HCT116 (cell line): ENCODE results near the gene GRM8. TPM values are rescaled to one million over a fixed set of nuclear protein-coding genes. Genes with fewer than 3 reads are reported as not detected.

Experiments used
- ATAC-seq: fragments of 200-7000 bp; cut with Tn5 transposase; 2 replicates; pipeline ENCODE4 v1.9.1; 2020; ENCODE audit warnings: mild to moderate bottlenecking, moderate library complexity
- BruUV-seq: library from RNA; stranded (reverse); fragments of 400-500 nt; replicated peaks from 2 replicates; lab custom pipeline; 2021; lab: Mats Ljungman, UMichigan
- CTCF ChIA-PET: fragments of 300-600 bp; sonication (Branson Sonifier 250); formaldehyde crosslinking; loops from one replicate; lab custom pipeline; 2021; ENCODE audit warnings: antibody characterized with exemption; lab: Charles Lee
- POLR2A ChIA-PET: fragments of 300-600, 350-600 bp; sonication (Branson Sonifier 250); formaldehyde crosslinking; loops from one replicate; lab custom pipeline; 2021; ENCODE audit warnings: antibody characterized with exemption; lab: Charles Lee
- RAD21 ChIA-PET, 2 experiments: fragments of 300-600 bp; sonication (Branson Sonifier 250); formaldehyde crosslinking; loops; one replicate each; lab custom pipeline; 2023; ENCODE audit warnings: low total read pairs in 2 of 2; ENCODE audit not compliant: uncharacterized antibody in 2 of 2, unreplicated experiment in 2 of 2, low non-redundant PET in 1 of 2; lab: Charles Lee
- DNase-seq: peaks from one replicate; pipeline ENCODE4 v3.0.0-alpha.2; 2010; ENCODE audit warnings: low read depth, low spot score
- H2AFZ ChIP-seq: fragments of 200-600 bp; shearing (Covaris generic), sonication (generic); 2 replicates; pipeline ENCODE4 v1.6.1; 2017; ENCODE audit warnings: low read depth, mixed run types, mixed read lengths, antibody characterized with exemption, low read length; ENCODE audit not compliant: poor library complexity, severe bottlenecking
- H3K27ac ChIP-seq: 2 replicates; pipeline ENCODE4 v1.5.1; 2012; ENCODE audit warnings: low read depth, low read length
- H3K27me3 ChIP-seq: fragments of 200-600 bp; sonication (generic); 2 replicates; pipeline ENCODE4 v1.6.1; 2016; ENCODE audit warnings: mixed run types, low read length, mixed read lengths; ENCODE audit not compliant: insufficient read depth
- H3K36me3 ChIP-seq, 2 experiments: fragments of 200-500 bp in 1 of 2; fragments of 200-600 bp in 1 of 2; sonication (Bioruptor generic) in 1 of 2; sonication (generic) in 1 of 2; 2 replicates each; pipeline versions ENCODE4 v1.5.1 to v1.6.1; 2014 to 2016; ENCODE audit warnings: low read length in 2 of 2, inconsistent platforms in 1 of 2, mixed read lengths in 1 of 2, mixed run types in 1 of 2; ENCODE audit not compliant: insufficient read depth in 2 of 2, control insufficient read depth in 1 of 2
- H3K4me1 ChIP-seq, 2 experiments: fragments of 200-600 bp in 1 of 2; sonication (generic) in 1 of 2; 2 replicates each; pipeline versions ENCODE4 v1.5.1 to v1.6.1; 2012 to 2017; ENCODE audit warnings: low read length in 2 of 2, inconsistent platforms in 1 of 2, mild to moderate bottlenecking in 1 of 2, mixed read lengths in 1 of 2, mixed run types in 1 of 2, moderate library complexity in 1 of 2; ENCODE audit not compliant: insufficient read depth in 2 of 2, control insufficient read depth in 1 of 2
- H3K4me2 ChIP-seq: fragments of 200-600 bp; sonication (generic); 2 replicates; pipeline ENCODE4 v1.6.1; 2017; ENCODE audit warnings: mixed run types, low read length, mixed read lengths
- H3K4me3 ChIP-seq, 2 experiments: fragments of 200-600 bp in 1 of 2; sonication (generic) in 1 of 2; replicated peaks in 1 of 2; 2 replicates each; pipeline ENCODE4 v1.5.1; 2011 to 2016; ENCODE audit warnings: low read length in 2 of 2, control low read depth in 1 of 2, low read depth in 1 of 2, mild to moderate bottlenecking in 1 of 2, mixed read lengths in 1 of 2, mixed run types in 1 of 2
- H3K79me2 ChIP-seq: fragments of 200-600 bp; sonication (generic); 2 replicates; pipeline ENCODE4 v1.6.1; 2017; ENCODE audit warnings: mild to moderate bottlenecking, mixed run types, low read length, moderate library complexity, mixed read lengths; ENCODE audit not compliant: insufficient read depth
- H3K9ac ChIP-seq: fragments of 200-600 bp; sonication (generic); 2 replicates; pipeline ENCODE4 v1.6.1; 2016; ENCODE audit warnings: low read length, mixed read lengths
- H3K9me2 ChIP-seq: fragments of 200-600 bp; sonication (generic), shearing (Covaris generic); 2 replicates; pipeline ENCODE4 v1.6.1; 2017; ENCODE audit warnings: mixed run types, mild to moderate bottlenecking, moderate library complexity; ENCODE audit not compliant: insufficient read depth
- H3K9me3 ChIP-seq, 2 experiments: fragments of 200-500 bp in 1 of 2; fragments of 200-600 bp in 1 of 2; sonication (Bioruptor generic) in 1 of 2; sonication (generic) in 1 of 2; 2 replicates each; pipeline ENCODE4 v1.6.1; 2014 to 2017; ENCODE audit warnings: low read length in 2 of 2, mixed read lengths in 2 of 2, inconsistent platforms in 1 of 2, low read depth in 1 of 2, mild to moderate bottlenecking in 1 of 2, mixed run types in 1 of 2, moderate library complexity in 1 of 2; ENCODE audit not compliant: control insufficient read depth in 1 of 2, insufficient read depth in 1 of 2
- H4K20me1 ChIP-seq: fragments of 200-600 bp; sonication (generic), shearing (Covaris generic); 2 replicates; pipeline ENCODE4 v1.6.1; 2017; ENCODE audit warnings: mixed run types, mild to moderate bottlenecking, moderate library complexity; ENCODE audit not compliant: insufficient read depth
- FOSL1 ChIP-seq: IDR thresholded peaks from 2 replicates; pipeline ENCODE4 v1.6.1; 2012; ENCODE audit warnings: low read depth
- JUND ChIP-seq: IDR thresholded peaks from 2 replicates; pipeline ENCODE4 v1.6.1; 2012
- POLR2A ChIP-seq: IDR thresholded peaks from 2 replicates; pipeline ENCODE4 v1.7.0; 2011; ENCODE audit warnings: borderline replicate concordance; ENCODE audit not compliant: insufficient read depth, insufficient read length; ENCODE audit errors: extremely low read depth
- SIN3A ChIP-seq: IDR thresholded peaks from 2 replicates; pipeline ENCODE4 v1.6.1; 2012; ENCODE audit warnings: low read depth
- SRF ChIP-seq: IDR thresholded peaks from 2 replicates; pipeline ENCODE4 v1.6.1; 2012; ENCODE audit warnings: low read depth
- ZFX ChIP-seq: fragments of 450-650 bp; IDR thresholded peaks from 2 replicates; pipeline ENCODE4 v1.6.1; 2017
- ZNF274 ChIP-seq: fragments of 200-500 bp; sonication (Bioruptor generic); IDR thresholded peaks from 2 replicates; pipeline ENCODE4 v1.6.1; 2014; ENCODE audit warnings: mild to moderate bottlenecking, low read depth, low read length, inconsistent platforms
- intact Hi-C: fragments of 100-400 bp; cut with micrococcal nuclease; formaldehyde crosslinking; loops from 2 replicates; pipeline ENCODE4 v1.10.0; 2022
- total RNA-seq: library from RNA; stranded (reverse); gene quantifications from one replicate; pipeline ENCODE4 v1.2.1, GENCODE V29; 2021; ENCODE audit not compliant: unreplicated experiment
- TF ChIP-seq, protein P1 (sequence below): IDR thresholded peaks from 2 replicates; pipeline ENCODE4 v1.6.1; 2012; ENCODE audit warnings: low read depth
- TF ChIP-seq, protein P2 (sequence below), 3 experiments: fragments of 200-600 bp in 1 of 3; sonication (generic) in 1 of 3; IDR thresholded peaks in 2 of 3; conservative IDR thresholded peaks in 1 of 3; 2 replicates each; pipeline ENCODE4 v1.5.1; 2012 to 2017; ENCODE audit warnings: low read depth in 2 of 3, low read length in 2 of 3, antibody characterized with exemption in 1 of 3, borderline replicate concordance in 1 of 3, control low read depth in 1 of 3, mild to moderate bottlenecking in 1 of 3, mixed read lengths in 1 of 3, mixed run types in 1 of 3, moderate library complexity in 1 of 3; ENCODE audit not compliant: insufficient read depth in 1 of 3

GRM8 gene
- total RNA-seq, 1 experiment from 2014 or later = 0.05 TPM

DNA sequence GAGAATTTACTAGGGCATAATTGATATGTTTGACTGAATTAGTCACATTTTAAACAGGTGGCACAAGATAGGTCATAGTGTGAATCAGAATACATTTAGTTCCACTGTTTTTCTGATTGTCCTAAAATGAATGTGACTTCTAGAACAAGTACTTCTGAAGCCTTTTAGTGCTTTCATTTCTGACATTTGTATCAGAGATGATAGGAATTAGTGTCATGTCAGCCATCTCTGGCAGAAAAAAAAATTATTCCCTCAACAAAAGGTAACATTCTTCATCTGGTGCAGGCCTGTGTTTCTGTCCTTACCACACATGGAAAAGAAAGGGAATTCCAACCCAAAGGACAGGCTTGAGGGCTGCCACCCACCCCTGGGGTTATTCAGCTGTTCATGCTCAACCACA is 21.3 kb downstream of the GRM8 start:
- intact Hi-C loops = no loop called here
- no peaks in the 10 kb centered on the region for H3K36me3 ChIP-seq
- ATAC-seq = no peak
- no peaks in the 10 kb centered on the region for H3K4me1 ChIP-seq
- ChIA-PET POLR2A (no interaction called here), CTCF (no interaction called here), RAD21 (no interaction called here)
- H3K9me3 ChIP-seq = no peaks in the 10 kb centered on the region
- H3K27me3 ChIP-seq = peaks cover 66% of the 10 kb centered on the region
- no peak overlapping the region for H3K9ac ChIP-seq
- no peaks in the 10 kb centered on the region for H3K9me2 ChIP-seq
- no peak overlapping the region for H3K27ac ChIP-seq
- no peaks in the 10 kb centered on the region for H4K20me1 ChIP-seq
- H3K4me3 ChIP-seq = no peak overlapping the region
- no peak overlapping the region for H3K4me2 ChIP-seq
- TF ChIP-seq, protein P1, sequence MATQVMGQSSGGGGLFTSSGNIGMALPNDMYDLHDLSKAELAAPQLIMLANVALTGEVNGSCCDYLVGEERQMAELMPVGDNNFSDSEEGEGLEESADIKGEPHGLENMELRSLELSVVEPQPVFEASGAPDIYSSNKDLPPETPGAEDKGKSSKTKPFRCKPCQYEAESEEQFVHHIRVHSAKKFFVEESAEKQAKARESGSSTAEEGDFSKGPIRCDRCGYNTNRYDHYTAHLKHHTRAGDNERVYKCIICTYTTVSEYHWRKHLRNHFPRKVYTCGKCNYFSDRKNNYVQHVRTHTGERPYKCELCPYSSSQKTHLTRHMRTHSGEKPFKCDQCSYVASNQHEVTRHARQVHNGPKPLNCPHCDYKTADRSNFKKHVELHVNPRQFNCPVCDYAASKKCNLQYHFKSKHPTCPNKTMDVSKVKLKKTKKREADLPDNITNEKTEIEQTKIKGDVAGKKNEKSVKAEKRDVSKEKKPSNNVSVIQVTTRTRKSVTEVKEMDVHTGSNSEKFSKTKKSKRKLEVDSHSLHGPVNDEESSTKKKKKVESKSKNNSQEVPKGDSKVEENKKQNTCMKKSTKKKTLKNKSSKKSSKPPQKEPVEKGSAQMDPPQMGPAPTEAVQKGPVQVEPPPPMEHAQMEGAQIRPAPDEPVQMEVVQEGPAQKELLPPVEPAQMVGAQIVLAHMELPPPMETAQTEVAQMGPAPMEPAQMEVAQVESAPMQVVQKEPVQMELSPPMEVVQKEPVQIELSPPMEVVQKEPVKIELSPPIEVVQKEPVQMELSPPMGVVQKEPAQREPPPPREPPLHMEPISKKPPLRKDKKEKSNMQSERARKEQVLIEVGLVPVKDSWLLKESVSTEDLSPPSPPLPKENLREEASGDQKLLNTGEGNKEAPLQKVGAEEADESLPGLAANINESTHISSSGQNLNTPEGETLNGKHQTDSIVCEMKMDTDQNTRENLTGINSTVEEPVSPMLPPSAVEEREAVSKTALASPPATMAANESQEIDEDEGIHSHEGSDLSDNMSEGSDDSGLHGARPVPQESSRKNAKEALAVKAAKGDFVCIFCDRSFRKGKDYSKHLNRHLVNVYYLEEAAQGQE = no peak
- no peak for TF ChIP-seq ZFX
- no peak for TF ChIP-seq JUND
- no peak for TF ChIP-seq SRF
- TF ChIP-seq ZNF274 = no peak
- TF ChIP-seq POLR2A = no peak
- TF ChIP-seq, protein P2, sequence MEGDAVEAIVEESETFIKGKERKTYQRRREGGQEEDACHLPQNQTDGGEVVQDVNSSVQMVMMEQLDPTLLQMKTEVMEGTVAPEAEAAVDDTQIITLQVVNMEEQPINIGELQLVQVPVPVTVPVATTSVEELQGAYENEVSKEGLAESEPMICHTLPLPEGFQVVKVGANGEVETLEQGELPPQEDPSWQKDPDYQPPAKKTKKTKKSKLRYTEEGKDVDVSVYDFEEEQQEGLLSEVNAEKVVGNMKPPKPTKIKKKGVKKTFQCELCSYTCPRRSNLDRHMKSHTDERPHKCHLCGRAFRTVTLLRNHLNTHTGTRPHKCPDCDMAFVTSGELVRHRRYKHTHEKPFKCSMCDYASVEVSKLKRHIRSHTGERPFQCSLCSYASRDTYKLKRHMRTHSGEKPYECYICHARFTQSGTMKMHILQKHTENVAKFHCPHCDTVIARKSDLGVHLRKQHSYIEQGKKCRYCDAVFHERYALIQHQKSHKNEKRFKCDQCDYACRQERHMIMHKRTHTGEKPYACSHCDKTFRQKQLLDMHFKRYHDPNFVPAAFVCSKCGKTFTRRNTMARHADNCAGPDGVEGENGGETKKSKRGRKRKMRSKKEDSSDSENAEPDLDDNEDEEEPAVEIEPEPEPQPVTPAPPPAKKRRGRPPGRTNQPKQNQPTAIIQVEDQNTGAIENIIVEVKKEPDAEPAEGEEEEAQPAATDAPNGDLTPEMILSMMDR (IDR thresholded peaks at IDR 0.05 in 2 of 3, conservative IDR thresholded peaks at IDR 0.05 in 1 of 3; ENCODE audit: borderline replicate concordance in 1 of 3, insufficient read depth in 1 of 3, low read depth in 2 of 3, low read length in 2 of 3) = no peak
- no peak for TF ChIP-seq FOSL1
- no peak for TF ChIP-seq SIN3A
- H2AFZ ChIP-seq = no peak overlapping the region
- no peak for DNase-seq
- H3K79me2 ChIP-seq = no peaks in the 10 kb centered on the region
- BruUV-seq = no TSS peak
